ENCODE data around the gene IQCH. TPM values are rescaled to one million over a fixed set of nuclear protein-coding genes. Genes with fewer than 3 reads are reported as not detected.

Gene IQCH
- total RNA-seq, 1 donor from 2014 or later: 2.9 TPM

DNA sequence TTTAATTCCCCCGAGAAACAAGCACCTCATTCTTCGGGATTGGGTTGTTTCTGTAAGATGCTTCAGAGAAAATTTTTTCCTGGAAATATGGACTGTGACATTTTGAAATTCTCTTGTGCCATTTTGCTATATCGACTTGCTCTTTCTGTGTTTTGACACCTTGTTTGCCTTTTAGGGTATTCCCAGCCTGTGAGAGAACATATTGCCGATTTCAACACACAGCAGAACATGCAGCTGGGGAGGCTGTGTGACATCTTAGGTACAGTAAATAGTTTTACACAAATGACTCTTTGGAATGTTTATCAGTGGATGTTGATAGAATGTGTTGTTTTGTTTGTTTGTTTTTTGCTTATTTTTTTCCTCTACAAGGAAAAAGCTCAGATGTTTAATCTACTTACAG lies 130.2 kb downstream of the IQCH start:
- DNase-seq (ENCODE audit: low spot score in 2 of 2) (no peak), FAIRE-seq (no peak)

DNA sequence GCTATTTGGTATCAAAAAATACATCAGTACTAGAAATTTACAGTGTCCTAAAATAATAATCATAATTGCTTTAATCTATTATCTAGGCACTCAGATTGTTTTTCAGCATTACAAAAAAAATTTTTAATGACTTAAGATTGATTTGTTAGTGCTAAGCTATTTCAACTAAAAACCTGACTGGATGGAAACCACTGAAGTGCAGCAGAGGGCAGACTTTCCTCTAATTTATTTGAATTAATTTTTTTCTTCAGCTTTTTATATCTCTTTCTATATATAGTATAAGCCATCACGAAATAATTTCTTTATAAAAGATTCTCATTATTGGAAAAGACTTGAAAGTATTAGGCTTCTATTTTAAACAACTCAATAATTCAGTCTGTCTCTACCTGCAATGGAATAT lies 131.4 kb downstream of the IQCH start:
- FAIRE-seq (no peak), DNase-seq (ENCODE audit: low spot score in 2 of 2) (no peak)

DNA sequence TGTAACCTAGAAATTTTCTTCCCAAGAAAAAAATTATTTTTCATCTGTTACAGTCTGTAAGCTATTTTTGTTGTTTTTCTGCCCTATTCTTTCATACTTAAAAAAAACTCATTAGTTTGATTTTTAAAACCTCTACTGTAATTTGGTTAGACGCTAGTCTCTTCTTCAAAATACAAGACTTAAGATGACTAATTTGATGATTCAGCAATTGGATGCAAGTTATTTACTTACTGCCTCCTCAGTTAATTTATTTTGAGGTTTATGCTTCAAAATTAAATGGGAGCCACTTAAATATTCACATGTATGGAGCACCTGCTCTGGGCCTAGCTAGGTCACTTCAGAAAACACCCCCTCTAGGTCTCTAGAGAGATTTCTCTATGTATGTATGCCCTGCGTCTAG lies 132.4 kb downstream of the IQCH start:
- FAIRE-seq: no peak
- DNase-seq (ENCODE audit: low spot score in 2 of 2): no peak

DNA sequence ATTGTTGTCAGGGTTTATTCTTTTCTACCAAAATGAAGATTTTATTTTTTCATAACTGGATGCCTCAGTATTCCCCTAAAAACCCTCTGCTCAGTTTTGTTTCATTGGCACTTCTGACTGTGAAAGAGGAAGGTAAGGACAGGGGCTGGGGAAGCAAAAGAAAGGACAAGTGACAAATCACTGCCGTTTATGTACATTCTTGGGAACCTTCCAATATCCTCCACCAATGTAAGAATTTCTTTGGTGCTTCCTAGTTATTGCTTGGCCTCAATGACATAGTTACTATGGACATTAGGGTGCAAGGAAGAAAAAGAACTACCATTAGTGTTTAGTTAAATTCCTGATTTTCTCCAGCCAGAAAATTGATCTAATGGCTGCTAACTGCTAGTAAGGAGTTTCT lies 135.4 kb downstream of the IQCH start:
- FAIRE-seq (no peak), DNase-seq (ENCODE audit: low spot score in 2 of 2) (no peak)

DNA sequence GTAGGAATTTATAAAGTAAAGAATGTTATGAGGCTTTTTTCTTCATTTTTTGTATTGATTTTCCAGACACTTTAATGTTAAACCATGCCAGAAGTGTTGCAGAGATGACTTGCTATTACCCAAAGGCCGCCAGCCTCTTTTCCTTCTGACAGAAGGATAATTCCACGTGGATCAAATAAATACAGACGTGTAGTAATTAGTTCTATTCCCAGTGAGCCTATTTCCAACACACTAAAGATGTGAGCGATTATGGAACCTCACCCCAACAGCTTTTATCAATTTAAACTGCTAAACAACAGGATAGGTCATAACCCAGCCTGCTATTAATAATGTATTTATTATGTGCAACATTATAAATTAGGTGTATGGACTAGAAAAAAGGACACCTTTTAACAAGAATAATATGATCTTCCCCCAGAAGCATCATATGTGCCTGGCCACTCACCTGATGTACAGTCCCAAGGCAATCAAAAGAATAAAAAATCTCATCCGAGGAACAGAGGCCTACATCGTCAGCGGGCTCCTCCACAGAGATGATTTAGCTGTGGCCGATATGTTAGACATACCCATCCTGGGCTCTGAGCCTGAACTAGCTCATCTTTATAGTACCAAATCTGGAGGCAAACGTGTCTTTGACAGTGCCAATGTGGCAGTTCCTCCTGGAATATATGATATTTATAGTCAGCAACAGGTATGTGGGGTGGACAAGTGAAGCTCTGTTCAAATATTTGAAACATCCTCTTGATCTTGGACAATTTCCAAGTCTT lies 140.5 kb downstream of the IQCH start:
- DNase-seq (ENCODE audit: low spot score in 2 of 2) (no peak), FAIRE-seq (no peak)

DNA sequence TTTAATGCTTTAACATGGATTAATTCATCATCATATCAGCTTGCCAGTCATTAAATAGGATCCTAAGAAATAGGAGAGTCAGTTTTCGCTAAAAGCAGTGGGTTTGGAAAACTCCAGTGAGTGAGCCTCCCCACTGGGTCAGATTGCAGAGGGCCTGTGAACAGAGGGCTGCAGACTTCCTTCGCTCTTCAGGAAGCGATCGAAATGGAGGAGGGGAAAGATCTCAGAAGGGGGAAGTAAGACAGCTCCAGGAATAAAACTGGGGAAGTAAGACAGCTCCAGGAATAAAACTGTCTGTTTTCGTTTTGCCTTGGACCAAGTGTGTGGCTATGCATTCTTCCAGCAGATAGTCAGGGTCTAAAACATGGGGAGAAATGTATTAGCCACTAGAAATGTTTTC lies 141.5 kb downstream of the IQCH start:
- peak in 1 of 2 donors; percentile 2 for DNase-seq (ENCODE audit: low spot score in 2 of 2)
- no peak for FAIRE-seq

DNA sequence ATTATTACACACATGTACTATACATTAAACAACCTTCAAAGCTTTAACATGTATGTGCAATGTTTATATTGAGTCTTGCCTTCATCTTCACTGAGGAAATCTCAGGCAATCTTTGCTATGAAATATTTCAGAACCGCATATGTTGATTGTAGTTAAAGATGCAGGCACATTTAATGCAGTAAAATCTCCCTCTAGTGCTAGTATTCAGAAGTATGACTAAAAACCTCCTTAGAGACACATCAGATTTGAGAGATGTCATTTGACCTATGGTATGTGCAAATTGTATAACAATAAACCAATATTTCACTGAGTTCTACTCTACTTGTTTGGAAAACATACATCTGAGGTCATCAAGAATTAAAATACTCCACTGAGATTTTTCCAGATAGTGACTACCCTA lies 142.6 kb downstream of the IQCH start:
- DNase-seq (ENCODE audit: low spot score in 2 of 2) (no peak), FAIRE-seq (no peak)

DNA sequence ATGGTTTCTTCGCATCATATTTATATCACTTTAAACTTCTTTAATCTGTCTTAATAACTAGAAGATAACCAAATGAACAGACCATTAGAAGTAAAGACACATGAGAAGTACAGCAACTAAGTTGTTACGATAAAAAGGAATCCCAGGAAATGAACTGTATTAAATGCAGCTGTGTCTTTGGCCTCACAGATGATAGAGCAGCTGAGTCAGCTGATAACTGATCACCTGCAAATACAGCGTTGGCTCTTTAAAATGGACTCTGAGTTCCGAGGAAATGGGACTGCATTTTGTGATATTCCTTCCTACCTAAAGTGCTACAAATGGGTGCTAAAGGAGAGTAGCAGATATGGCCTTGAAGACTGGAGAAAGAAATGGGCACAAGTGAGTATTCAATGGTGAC lies 145.3 kb downstream of the IQCH start:
- DNase-seq (ENCODE audit: low spot score in 2 of 2): no peak

DNA sequence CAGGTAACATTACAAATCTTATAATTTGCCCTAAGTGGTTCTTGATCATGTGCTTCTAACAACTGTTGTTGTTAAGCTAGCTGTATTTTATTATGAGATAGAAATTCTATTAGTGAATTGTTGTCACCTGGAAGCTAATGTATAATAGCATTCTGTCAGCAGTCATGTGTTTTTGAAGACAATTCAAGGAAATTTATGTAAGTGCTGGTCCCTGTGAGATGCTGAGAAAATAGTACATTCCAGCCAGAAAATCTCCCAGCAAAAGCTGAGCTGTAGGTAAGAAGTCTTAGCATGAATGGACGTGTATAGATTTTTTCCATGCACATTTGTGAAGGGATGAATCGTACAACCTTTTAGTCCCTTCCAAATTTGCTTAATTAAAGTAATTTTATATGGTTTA lies 146.3 kb downstream of the IQCH start:
- no peak for DNase-seq (ENCODE audit: low spot score in 2 of 2)

More for the DNA sequence above, 145.3 kb downstream of the IQCH start:
- no peak for FAIRE-seq

DNA sequence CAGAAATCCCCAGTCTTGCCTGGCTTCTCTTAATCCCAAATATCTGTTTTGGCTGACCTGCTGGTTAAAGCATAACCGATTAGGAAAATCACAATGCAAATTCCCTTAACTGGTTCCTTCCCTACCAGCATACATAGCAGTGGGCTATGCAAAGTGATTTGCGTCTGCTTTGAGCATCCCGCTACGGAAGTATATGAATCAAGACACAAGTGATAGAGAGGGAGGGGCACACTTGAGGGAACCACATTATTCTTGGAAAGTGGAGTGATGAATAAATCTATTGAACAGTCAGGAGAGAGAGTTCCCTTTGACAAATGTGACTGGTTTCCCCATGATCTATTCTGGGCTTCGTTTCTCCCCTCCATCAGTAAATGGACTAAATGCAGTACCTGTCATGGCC lies 146.8 kb downstream of the IQCH start:
- DNase-seq (ENCODE audit: low spot score in 2 of 2): no peak
- no peak for FAIRE-seq

More for the DNA sequence above, 146.3 kb downstream of the IQCH start:
- FAIRE-seq: no peak

DNA sequence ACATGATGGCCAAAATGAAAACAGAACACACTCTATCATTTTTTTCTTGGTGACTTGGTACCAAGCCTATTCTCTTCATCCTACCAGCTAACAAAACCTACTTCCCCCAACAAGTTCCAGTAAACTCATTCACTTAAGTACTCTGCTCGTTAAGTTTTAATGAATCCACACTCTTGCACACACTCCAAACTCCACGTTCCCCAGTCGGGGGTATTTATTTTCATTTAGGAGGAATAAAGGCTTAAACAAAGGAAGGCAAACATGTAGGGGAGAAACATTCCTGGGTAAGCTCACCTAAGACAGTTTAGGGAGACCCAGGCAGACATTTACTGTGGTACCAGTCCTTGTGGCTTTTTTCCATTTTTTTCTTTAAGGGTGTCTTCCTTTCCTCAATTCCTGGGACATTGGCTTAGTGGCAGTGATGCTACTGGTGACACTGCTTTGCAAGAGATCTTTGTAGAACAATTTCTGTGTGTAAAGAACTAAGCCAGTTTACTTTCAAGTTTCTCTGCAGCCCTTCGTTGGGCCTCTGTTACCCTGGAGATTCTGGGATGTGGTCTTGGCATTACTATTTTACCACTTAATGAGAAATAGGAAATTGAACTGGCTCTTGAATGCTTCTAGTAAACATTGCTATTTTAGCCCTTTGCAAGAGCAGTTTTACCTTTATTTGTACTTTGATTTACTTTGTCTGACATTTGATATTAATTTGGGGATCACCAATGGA lies 149.0 kb downstream of the IQCH start:
- no peak for DNase-seq (ENCODE audit: low spot score in 2 of 2)
- no peak for FAIRE-seq

DNA sequence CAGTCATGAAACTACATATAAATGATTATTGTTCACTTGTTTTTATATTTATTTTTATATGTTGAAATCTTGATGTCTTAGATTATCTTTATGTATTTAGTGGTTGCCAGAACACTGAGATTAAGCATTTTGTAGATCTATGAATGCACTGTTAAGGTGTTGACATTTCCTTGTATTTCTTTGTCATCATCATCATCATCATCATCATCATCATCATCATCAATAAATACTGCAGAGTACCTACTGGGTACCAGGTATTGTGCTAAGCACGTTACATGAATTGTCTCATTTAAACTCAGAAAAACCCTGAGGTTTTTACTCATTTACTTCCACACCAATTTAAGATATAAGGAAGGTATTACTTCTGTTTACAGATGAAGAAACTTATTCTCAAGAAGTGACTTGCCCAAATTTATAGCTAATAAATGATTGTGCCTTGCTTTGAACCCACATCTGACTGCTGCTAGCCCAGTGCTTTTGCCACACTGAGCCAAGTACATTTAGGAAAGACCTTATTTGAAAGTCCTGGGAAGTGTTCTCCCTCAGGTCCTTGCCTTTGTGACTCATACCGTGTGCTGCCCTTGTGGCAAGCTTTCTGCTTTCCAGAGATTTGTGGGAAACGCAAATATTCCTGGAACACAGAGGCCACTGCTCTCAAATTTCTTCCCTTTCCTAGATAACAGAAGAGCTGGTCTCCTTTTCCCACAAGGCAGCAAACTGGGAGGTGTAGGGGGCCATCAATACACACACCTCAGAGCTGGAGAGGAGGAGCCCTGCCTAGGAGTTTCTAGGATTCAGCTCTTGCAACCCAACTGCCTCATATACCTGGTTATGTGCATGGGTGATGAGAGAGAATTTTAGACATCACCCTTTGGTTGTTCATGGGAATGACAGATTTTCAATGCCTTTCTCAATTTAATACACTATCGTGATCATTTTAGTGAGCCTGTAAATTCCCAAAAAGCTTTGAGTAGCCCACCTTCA lies 150.9 kb downstream of the IQCH start:
- FAIRE-seq (no peak), DNase-seq (ENCODE audit: low spot score in 2 of 2) (no peak)

DNA sequence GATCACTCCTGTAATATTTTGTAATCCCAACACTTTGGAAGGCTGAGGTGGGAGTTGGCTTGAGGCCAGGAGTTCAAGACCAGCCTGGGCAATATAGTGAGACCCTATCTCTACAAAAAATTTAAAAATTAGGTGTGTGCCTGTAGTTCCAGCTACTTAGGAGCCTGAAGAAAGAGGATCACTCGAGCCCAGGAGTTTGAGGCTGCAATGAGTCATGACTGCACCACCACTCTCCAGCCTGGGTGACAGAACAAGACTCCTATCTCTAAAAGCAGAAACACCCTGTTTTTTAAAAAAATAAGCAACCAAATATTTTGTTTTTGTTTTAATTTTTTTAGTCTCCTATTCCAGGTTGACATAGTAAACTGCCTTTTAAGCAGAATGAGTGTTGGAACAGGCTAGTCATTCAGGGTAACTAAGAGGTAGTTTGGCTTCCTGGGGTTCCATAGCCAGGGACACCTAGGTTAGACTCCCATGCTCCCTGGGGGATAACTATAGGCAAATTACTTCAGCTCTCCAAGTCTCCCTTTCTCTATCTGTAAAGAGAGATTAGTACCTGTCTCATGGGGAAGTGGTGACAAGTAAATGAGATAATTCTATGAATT lies 151.8 kb downstream of the IQCH start:
- FAIRE-seq (no peak), DNase-seq (ENCODE audit: low spot score in 2 of 2) (no peak)

DNA sequence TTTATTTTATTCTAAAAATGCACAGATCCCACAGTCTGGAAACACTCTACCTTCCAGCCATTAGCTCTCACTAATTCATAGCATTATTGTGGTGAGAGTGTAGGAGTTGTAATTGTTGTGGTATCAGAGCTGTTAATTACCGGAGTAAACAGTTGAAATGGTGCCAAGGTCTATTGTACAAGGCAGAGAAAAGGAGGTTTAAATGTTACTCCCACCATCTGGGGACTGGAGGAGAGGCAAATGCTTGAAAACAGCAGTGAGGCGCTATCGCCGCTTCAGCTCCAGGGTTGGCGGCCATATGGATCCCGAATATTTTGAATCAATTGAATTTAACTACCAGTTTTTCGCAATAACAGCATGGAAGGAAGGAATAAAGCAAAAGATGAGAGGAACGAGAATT lies 153.2 kb downstream of the IQCH start:
- FAIRE-seq (no peak), DNase-seq (ENCODE audit: low spot score in 2 of 2) (no peak)

DNA sequence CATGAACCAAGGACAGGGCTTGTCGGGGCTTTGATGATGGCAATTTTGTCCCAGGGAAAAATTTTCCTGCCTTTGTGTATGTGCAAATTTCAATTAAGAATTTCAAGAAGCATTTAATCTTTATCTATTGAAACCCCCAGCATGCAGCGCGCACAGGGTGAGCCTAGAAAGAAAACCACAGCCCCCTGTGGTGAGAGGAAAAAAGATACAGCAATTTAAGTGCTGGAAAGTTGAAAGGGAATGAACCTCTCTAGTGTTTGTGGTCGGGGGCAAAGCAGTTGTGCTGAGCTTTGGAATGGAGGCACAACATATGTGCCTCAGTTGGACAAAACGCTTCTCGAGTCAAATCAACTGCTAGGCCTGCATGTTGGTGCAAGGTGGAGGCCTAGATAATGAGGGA lies 154.6 kb downstream of the IQCH start:
- no peak for FAIRE-seq
- DNase-seq (ENCODE audit: low spot score in 2 of 2): no peak

DNA sequence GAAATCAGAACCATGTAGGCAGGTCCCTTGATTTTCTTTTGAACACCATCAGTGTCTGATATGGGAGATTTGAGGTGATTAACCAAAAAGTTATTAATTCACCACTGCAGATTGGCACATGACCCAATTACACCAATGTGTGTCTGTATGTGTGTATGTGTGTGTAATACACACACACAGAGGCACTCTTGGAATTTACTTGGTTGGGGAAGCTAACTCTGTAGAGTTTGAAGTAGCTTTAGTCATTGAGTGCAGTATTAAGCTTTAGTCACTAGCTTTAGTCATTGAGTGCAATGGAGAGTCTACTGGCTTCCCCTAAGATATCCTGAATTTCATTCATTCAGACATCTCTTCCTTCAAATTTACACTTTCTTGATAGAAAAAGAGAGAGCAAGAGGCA lies 156.9 kb downstream of the IQCH start:
- DNase-seq (ENCODE audit: low spot score in 2 of 2) (no peak), FAIRE-seq (no peak)

DNA sequence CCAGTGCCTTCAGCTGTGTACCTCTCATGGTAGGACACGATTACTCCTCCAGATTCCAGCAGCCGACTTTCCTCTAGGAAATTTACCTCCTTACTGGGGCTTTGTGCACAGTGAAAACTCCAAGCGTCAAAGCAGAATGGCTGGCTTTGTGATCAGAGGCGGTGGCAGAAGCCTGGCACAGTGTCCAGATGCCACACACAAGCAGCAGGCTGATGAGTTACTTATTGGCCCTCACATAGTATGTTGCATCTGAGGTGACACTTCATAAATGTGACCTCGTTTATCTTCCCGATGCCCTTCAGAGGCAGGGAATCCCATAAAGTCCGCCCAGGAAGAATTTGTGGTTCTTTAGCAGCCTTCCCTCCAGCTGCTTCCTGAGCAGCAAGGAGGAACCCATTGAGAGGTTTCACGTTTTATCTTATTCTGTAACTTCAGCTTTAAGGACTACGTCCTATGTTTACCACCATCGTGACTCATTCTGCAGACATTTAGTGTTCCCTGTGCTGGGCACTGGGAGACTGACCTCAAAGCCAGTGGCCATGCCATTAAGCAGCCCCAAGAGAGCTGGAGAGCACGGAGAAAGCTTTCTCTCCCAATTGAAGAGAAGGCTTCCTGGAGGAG lies 159.3 kb downstream of the IQCH start:
- no peak for DNase-seq (ENCODE audit: low spot score in 2 of 2)
- no peak for FAIRE-seq

DNA sequence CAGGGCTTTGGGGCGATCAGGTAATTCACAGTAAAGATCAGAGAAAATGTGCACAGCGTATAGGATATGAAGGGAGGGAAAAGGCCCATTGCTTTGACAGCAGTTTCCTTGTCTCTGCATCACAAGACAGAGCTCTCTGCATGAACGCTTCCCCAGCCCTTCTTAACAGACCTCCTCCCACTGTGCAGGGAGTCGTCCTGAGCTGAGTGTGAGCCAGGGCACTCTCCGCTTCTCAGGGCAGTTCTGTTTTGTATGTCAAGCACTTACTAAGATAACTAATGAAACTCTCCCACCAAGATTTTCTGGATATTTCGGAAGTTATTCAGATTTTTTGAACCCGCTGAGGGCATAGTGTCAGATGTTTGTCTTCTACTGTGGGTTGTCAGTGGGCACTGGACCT lies 160.6 kb downstream of the IQCH start:
- DNase-seq (ENCODE audit: low spot score in 2 of 2): no peak
- no peak for FAIRE-seq

DNA sequence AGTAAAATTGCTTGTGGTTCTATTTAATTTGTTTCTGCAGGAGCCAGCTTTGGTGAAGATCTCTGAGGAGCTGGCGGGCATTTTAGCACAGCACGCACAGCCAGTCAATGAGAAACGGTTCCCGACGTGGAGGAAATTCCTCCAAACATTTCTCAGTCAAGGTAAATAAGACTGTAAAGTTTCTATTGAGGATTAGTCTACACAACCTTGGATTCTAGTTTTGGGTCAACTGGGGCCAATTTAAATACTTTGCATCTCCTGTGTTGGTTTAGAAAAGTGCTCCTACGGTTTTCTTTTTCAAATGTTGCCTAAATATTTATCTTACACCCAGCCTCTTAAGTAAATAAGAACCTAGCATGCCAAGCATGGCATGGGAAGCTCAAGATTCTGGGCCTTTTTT lies 162.3 kb downstream of the IQCH start:
- DNase-seq (ENCODE audit: low spot score in 2 of 2) (no peak), FAIRE-seq (no peak)

DNA sequence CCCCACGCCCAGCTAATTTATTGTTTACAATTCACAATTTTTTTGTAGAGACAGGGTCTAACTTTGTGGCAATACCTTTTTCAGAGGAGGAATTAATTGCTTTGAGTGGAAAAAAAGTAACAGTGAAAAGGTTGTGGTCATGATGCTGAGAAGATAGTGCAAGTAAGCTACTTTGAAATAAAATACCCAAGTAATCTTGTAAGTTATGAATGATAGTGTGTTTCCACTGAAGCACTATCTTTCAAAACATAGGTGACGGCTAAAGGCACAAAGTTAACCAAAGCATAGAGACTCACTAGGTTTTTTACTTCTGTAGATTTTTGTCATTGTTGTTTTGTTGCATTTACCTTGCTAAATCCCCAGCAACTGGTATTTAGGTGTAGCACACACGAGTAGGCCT lies 165.1 kb downstream of the IQCH start:
- no peak for FAIRE-seq
- DNase-seq (ENCODE audit: low spot score in 2 of 2): no peak

Data from frontal cortex (tissue), 4 donors.